ENCODE measurements around the gene RASGRP4.
"Not testable (repeated sequence)": the region's sequence is repeated elsewhere in the genome, so short reads cannot be mapped to it uniquely, and the experiment has no call there.

RASGRP4 gene

GRCh38 chr19:38371081-38371480, 54.9 kb downstream of the RASGRP4 start:
- DNase-seq (ENCODE audit: low spot score) = no peak

GRCh38 chr19:38370299-38370698, 55.7 kb downstream of the RASGRP4 start:
- no peak for DNase-seq (ENCODE audit: low spot score)

GRCh38 chr19:38369584-38369983, 56.4 kb downstream of the RASGRP4 start:
- DNase-seq (ENCODE audit: low spot score) = no peak

DNA sequence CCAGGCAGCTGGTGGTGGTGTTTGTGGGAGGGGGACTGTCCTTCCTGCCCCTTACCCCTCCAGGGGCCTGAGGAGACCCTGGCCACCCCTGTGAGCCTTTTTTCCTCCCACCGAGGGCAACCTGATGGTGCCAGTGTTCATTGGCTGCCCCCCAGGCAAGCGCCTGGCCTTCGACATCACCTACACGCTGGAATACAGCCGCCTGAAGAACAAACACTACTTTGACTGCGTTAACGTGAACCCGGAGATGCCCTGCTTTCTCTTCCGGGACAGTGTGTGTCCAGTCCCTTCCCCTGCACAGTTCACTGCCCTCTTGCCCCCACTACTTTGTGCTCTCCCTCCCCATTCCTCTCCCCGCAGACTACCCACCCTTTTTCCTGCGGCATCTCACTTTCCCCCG, 59.0 kb downstream of the RASGRP4 start:
- DNase-seq (ENCODE audit: low spot score) = no peak

DNA sequence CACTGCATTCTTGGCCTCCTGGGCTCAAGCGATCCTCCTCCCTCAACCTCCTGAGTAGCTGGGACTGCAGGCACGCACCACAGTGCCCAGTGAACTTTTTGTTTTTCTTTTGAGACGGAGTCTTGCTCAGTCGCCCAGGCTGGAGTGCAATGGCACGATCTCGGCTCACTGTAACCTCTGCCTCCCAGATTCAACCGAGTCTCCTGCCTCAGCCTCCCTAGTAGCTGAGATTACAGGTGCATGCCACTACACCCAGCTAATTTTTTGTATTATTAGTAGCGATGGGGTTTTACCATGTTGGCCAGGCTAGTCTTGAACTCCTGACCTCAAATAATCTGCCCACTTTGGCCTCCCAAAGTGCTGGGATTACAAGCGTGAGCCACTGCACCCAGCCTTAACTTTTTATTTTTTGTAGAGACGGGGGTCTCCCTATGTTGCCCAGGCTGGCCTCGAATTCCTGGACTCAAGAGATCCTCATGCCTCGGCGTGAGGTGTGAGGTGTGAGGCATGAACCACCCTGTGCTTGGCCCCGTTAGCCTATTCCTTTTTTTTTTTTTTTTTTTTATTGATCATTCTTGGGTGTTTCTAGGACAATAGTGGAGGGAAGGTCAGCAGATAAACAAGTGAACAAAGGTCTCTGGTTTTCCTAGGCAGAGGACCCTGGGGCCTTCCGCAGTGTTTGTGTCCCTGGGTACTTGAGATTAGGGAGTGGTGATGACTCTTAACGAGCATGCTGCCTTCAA, 62.9 kb downstream of the RASGRP4 start:
- DNase-seq (ENCODE audit: low spot score) = not testable (repeated sequence)

GRCh38 chr19:38362076-38362945, 63.7 kb downstream of the RASGRP4 start:
- DNase-seq (ENCODE audit: low spot score) = peak; percentile 90

- DNase-seq (ENCODE audit: low spot score) = peak; percentile 95
Measured at GRCh38 chr19:38361633-38362075, 64.4 kb downstream of the RASGRP4 start.

- no peak for DNase-seq (ENCODE audit: low spot score)
Measured at GRCh38 chr19:38360839-38361631, 65.0 kb downstream of the RASGRP4 start.

GRCh38 chr19:38360351-38360750, 65.7 kb downstream of the RASGRP4 start:
- no peak for DNase-seq (ENCODE audit: low spot score)

DNA sequence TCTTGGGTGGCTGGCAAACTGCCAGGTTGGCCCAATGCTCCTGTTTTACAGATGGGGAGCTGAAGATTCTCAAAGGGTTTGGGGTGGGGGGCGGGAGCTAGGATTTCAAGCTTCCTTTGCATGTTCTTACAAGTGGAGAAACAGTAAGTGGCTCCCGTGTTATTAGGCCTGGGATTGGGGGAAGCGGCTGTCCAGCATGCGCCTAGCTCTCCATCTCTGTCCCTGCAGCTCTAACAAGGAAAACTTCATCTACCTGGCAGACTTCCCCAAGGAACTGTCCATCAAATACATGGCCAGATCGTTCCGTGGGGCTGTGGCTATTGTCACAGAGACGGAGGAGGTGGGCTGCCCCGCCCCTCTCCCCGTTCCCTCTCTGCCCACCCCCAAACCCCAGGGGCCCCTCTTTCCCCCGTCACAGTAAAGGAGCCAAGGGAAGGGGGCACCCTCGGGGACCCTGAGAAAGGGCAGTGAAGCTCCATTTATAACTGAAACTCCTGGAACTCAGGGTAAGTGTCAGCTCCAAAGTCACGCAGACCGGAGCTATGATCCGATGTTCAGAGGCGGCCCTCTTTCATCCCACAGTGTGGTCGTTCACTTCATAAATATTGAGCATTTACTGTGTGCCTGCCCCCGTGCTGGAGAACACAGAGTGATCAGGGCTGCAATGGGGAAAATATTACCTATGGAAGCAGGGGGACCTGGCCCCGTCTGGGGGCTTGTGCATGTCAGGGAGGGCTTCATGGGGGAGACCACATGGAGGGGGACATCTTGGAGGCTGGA, 66.6 kb downstream of the RASGRP4 start:
- no peak for DNase-seq (ENCODE audit: low spot score)
